ENCODE results near the gene AIMP1. TPM values are rescaled to one million over a fixed set of nuclear protein-coding genes. Genes with fewer than 3 reads are reported as not detected.

The AIMP1 gene
- total RNA-seq, 1 donor from 2014 or later: 32.2 TPM

DNA sequence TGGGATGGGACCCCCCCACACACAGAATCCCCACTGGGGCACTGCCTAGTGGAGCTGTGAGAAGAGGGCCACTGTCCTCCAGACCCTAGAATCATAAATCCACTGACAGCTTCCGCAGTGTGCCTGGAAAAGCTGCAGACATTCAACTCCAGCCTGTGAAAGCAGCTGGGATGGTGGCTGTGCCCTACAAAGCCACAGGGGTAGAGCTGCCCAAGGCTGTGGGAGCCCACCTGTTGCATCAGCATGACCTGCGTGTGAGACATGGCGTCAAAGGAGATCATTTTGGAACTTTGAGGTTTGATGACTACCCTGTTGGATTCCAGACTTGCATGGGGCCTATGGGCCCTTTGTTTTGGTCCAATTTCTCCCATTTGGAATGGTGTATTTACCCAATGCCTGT lies 22.3 kb downstream of the AIMP1 start:
- Mint-ChIP-seq H3K4me1 (no peaks in the 10 kb centered on the region), H3K27me3 (ENCODE audit: low read depth) (no peaks in the 10 kb centered on the region), H3K36me3 (ENCODE audit: low read depth) (peaks cover 54% of the 10 kb centered on the region), H3K27ac (ENCODE audit: unreplicated experiment) (no peak overlapping the region), H3K4me3 (no peak overlapping the region), H3K9me3 (peaks cover 5% of the 10 kb centered on the region)
- no peak for DNase-seq (ENCODE audit: low read depth, low spot score)
- TF ChIP-seq CTCF (conservative IDR thresholded peaks at IDR 0.05): no peak

GRCh38 chr4:106339431-106339830 lies 23.1 kb downstream of the AIMP1 start:
- H3K9me3 Mint-ChIP-seq: peaks cover 5% of the 10 kb centered on the region
- no peak for DNase-seq (ENCODE audit: low read depth, low spot score)
- peaks cover 54% of the 10 kb centered on the region for H3K36me3 Mint-ChIP-seq (ENCODE audit: low read depth)
- no peak overlapping the region for H3K27ac Mint-ChIP-seq (ENCODE audit: unreplicated experiment)
- no peaks in the 10 kb centered on the region for H3K4me1 Mint-ChIP-seq
- H3K4me3 Mint-ChIP-seq: no peak overlapping the region
- no peak for TF ChIP-seq CTCF (conservative IDR thresholded peaks at IDR 0.05)
- H3K27me3 Mint-ChIP-seq (ENCODE audit: low read depth): no peaks in the 10 kb centered on the region

DNA sequence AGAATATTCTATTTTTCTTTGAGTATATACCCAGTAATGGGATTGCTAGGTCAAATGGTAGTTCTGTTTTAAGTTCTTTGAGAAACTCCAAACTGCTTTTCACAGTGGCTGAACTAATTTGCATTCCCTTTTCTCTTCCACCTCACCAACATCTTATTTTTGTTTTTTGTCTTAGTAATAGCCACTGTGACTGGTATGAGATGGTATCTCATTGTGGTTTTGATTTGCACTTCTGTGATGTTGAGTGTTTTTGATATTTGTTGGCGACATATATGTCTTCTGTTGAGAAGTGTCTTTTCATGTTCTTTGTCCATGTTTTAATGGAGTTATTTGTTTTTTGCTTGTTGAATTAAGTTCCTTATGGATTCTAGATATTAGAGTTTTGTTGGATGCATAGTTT lies 24.4 kb downstream of the AIMP1 start:
- Mint-ChIP-seq H3K4me1 (no peaks in the 10 kb centered on the region), H3K4me3 (no peak overlapping the region), H3K9me3 (peaks cover 5% of the 10 kb centered on the region), H3K27ac (ENCODE audit: unreplicated experiment) (no peak overlapping the region), H3K36me3 (ENCODE audit: low read depth) (peaks cover 51% of the 10 kb centered on the region), H3K27me3 (ENCODE audit: low read depth) (no peaks in the 10 kb centered on the region)
- no peak for TF ChIP-seq CTCF (conservative IDR thresholded peaks at IDR 0.05)
- DNase-seq (ENCODE audit: low read depth, low spot score): no peak

DNA sequence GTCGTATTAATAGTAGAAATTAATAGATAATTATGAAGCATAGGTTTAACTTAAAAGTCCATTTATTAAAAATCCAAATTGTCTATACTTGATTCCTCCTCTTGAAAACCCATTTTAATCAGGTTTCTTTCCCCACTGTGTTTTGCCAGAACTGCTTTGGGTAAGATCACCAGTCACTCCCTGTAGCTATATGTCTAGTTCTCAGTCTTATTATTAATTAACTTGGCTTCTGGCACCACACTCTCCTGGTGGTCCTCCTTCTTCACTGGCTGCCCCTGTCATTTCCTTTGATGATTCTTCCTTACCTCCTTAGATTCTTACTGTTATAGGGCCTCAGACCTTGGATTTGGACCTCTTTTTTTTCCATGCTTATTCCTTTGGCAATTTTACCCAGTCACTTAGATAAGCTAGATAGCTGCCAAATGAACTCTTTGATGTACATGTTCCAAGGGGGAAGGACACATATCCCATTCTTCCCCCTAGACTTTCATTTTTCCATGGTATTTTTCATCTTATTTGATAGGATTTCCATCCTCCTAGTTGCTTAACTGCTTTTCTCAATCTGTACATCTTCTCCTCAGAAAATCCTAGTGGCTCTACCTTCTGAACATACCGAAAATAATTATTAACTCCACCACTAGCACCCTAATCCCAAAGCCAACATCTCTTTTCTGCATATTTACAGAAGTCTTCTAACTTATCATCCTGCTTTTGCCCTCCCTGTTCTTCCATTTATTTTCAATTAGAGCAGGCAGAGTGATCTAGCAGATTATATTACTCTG lies 27.7 kb downstream of the AIMP1 start:
- TF ChIP-seq CTCF (conservative IDR thresholded peaks at IDR 0.05): no peak
- no peak overlapping the region for H3K27ac Mint-ChIP-seq (ENCODE audit: unreplicated experiment)
- H3K36me3 Mint-ChIP-seq (ENCODE audit: low read depth): peaks cover 30% of the 10 kb centered on the region
- no peaks in the 10 kb centered on the region for H3K27me3 Mint-ChIP-seq (ENCODE audit: low read depth)
- peaks cover 5% of the 10 kb centered on the region for H3K9me3 Mint-ChIP-seq
- no peak for DNase-seq (ENCODE audit: low read depth, low spot score)
- H3K4me1 Mint-ChIP-seq: no peaks in the 10 kb centered on the region
- H3K4me3 Mint-ChIP-seq: no peak overlapping the region

DNA sequence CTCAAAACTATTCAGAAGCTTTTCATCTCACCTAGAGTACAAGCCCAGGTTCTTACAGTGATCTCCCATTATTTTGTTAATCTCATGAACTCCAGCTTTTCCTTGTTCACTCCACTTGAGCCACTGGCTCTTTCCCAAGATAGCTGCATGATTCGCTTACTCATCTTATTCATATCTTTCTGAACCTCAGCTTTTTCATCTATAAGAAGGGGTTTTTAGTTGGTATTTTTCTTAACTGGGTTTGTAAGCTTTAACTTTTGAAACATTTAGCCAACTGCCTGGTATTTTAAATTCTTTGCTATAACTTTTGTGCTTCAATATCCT lies 28.3 kb downstream of the AIMP1 start:
- Mint-ChIP-seq H3K27ac (ENCODE audit: unreplicated experiment) (no peak overlapping the region), H3K27me3 (ENCODE audit: low read depth) (no peaks in the 10 kb centered on the region), H3K9me3 (peaks cover 5% of the 10 kb centered on the region), H3K4me1 (no peaks in the 10 kb centered on the region), H3K36me3 (ENCODE audit: low read depth) (peaks cover 25% of the 10 kb centered on the region), H3K4me3 (no peak overlapping the region)
- no peak for TF ChIP-seq CTCF (conservative IDR thresholded peaks at IDR 0.05)
- DNase-seq (ENCODE audit: low read depth, low spot score): no peak

All from neural crest cell (in vitro differentiated cells).